ENCODE results near the gene CLDN1.

The CLDN1 gene

DNA sequence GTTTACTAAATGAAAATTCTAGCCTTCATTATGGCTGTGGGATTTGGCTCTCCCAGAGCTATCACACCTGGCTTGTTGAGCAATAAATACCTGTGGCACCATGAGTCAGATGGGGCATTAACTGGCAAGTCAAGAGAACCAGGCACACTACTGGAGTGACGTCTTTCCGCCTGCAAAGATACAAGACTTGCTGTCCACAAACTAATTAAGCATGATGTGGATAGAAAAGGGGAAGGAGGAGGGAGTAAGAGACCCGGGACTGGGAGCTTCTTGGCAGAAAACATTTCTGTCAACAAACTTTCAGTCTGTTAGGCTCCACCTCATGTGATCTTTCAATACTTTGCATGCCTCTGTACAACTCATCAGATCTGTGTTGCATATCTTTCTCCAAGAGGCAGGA is 56.5 kb downstream of the CLDN1 start:
- H3K36me3 ChIP-seq: no peaks in the 10 kb centered on the region
- H3K27me3 ChIP-seq (ENCODE audit: insufficient read depth, low read depth, severe bottlenecking): no peaks in the 10 kb centered on the region
- H3K9me3 ChIP-seq (ENCODE audit: severe bottlenecking): no peaks in the 10 kb centered on the region
- H3K4me3 ChIP-seq (ENCODE audit: low read depth, low read length): no peak overlapping the region
- TF ChIP-seq, protein P1, sequence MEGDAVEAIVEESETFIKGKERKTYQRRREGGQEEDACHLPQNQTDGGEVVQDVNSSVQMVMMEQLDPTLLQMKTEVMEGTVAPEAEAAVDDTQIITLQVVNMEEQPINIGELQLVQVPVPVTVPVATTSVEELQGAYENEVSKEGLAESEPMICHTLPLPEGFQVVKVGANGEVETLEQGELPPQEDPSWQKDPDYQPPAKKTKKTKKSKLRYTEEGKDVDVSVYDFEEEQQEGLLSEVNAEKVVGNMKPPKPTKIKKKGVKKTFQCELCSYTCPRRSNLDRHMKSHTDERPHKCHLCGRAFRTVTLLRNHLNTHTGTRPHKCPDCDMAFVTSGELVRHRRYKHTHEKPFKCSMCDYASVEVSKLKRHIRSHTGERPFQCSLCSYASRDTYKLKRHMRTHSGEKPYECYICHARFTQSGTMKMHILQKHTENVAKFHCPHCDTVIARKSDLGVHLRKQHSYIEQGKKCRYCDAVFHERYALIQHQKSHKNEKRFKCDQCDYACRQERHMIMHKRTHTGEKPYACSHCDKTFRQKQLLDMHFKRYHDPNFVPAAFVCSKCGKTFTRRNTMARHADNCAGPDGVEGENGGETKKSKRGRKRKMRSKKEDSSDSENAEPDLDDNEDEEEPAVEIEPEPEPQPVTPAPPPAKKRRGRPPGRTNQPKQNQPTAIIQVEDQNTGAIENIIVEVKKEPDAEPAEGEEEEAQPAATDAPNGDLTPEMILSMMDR (IDR thresholded peaks at IDR 0.05; ENCODE audit: low read depth, low read length): no peak
- H3K27ac ChIP-seq: no peak overlapping the region
- no peak for DNase-seq

DNA sequence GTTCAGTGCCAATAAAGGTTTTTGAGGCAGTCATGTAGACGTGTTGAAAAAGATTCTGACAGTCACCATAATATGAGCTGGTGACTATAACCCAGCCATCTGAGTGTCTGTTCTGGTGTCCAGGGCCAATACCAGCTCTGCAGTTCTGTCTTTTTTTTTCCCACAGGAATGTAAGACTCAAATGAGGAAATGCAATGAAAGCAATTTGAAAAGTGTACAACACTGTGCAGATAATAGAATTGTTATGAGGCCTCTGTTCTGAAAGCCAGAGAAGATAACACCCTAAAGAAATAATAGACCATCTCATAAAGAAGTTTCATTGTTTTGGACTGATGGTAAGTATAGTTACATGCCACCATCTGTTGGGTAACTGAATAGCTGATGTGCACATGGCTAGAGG is 57.1 kb downstream of the CLDN1 start:
- Histone ChIP-seq H3K36me3 (no peaks in the 10 kb centered on the region), H3K9me3 (ENCODE audit: severe bottlenecking) (no peaks in the 10 kb centered on the region), H3K4me3 (ENCODE audit: low read depth, low read length) (no peak overlapping the region), H3K27me3 (ENCODE audit: insufficient read depth, low read depth, severe bottlenecking) (no peaks in the 10 kb centered on the region), H3K27ac (no peak overlapping the region)
- TF ChIP-seq, protein P1 (IDR thresholded peaks at IDR 0.05; ENCODE audit: low read depth, low read length): no peak
- DNase-seq: no peak

DNA sequence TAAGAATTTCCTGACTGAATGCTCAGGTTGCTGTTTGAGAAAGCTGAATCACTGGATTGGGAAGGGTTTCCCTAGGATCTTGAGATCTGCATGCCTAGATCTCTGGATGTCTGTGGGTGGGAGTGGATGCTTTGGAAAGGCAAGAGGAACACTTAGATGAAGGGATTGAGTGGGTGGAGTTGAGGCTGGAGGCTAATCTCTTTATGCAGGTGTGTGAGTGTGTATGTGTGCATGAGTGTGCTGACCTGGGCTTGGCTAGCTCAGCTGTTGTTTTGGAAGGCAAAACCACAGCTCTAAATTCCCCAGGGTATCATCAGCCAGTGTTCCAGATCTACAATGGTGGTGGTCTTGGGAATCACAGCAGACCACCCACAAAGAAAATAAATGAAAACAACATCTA is 60.5 kb downstream of the CLDN1 start:
- no peaks in the 10 kb centered on the region for H3K9me3 ChIP-seq (ENCODE audit: severe bottlenecking)
- no peak overlapping the region for H3K4me3 ChIP-seq (ENCODE audit: low read depth, low read length)
- no peaks in the 10 kb centered on the region for H3K36me3 ChIP-seq
- TF ChIP-seq, protein P1 (IDR thresholded peaks at IDR 0.05; ENCODE audit: low read depth, low read length): no peak
- H3K27me3 ChIP-seq (ENCODE audit: insufficient read depth, low read depth, severe bottlenecking): no peaks in the 10 kb centered on the region
- no peak for DNase-seq
- no peak overlapping the region for H3K27ac ChIP-seq

DNA sequence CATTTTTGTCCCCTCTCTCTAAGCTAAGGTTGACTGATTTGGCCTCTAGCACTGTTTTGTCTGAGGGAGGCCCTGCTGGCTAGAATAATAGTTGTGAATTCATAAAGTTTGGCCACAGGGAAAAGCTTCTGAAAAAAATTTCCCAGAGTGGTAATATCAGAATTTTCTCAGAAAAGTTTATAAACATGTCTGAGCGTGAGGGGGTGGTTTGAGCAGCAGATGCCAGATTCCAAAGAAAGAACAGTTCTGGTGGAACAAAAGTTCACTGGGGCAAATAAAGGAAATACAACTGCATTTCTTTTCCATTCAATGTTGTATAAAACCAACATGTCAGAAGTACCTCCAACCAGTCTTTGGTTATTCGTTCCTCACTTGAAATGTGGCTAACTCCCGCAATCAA is 61.2 kb downstream of the CLDN1 start:
- Histone ChIP-seq H3K4me3 (ENCODE audit: low read depth, low read length) (no peak overlapping the region), H3K9me3 (ENCODE audit: severe bottlenecking) (no peaks in the 10 kb centered on the region), H3K36me3 (no peaks in the 10 kb centered on the region), H3K27me3 (ENCODE audit: insufficient read depth, low read depth, severe bottlenecking) (no peaks in the 10 kb centered on the region), H3K27ac (no peak overlapping the region)
- TF ChIP-seq, protein P1 (IDR thresholded peaks at IDR 0.05; ENCODE audit: low read depth, low read length): no peak
- DNase-seq: no peak

DNA sequence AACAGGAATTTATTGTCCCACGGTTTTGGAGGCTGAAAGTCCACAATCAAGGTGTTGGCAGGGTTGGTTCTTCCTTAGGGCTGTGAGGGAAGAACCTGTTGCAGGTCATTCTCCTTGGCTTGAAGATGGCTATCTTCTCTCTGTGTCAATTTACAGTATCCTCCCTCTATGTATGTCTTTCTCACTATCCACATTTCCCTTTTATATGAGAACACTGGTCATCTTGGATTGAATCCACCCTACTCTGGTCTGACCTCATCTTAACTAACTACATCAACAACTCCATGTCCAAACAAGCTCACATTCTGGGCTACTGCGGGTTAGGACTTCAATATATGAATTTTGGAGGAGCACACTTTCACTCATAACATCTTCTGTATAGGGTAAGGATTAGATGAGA is 61.9 kb downstream of the CLDN1 start:
- no peak for DNase-seq
- H3K9me3 ChIP-seq (ENCODE audit: severe bottlenecking): no peaks in the 10 kb centered on the region
- TF ChIP-seq, protein P1 (IDR thresholded peaks at IDR 0.05; ENCODE audit: low read depth, low read length): no peak
- H3K36me3 ChIP-seq: no peaks in the 10 kb centered on the region
- H3K27me3 ChIP-seq (ENCODE audit: insufficient read depth, low read depth, severe bottlenecking): no peaks in the 10 kb centered on the region
- H3K4me3 ChIP-seq (ENCODE audit: low read depth, low read length): no peak overlapping the region
- no peak overlapping the region for H3K27ac ChIP-seq

DNA sequence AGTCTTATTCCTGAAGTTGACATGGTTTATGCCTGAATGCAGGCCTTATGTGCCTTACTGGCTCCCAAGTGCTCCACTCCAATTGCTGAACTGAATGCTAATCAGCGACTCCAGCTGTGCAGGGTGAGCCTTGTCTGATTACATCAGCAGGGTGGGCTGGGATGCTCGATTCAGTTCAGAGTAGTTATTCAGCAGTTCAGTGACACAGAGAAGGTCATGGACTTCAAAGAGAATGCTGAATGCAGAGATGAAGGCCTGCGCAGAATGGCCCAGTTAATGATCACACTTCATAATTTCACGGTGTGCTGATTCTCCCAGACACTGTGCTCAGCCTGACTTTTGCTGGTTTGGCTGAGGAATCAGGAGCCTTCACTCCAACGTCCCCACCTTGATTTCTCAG is 63.6 kb downstream of the CLDN1 start:
- TF ChIP-seq, protein P1 (IDR thresholded peaks at IDR 0.05; ENCODE audit: low read depth, low read length): no peak
- no peak for DNase-seq
- no peaks in the 10 kb centered on the region for H3K36me3 ChIP-seq
- no peaks in the 10 kb centered on the region for H3K27me3 ChIP-seq (ENCODE audit: insufficient read depth, low read depth, severe bottlenecking)
- no peak overlapping the region for H3K27ac ChIP-seq
- H3K9me3 ChIP-seq (ENCODE audit: severe bottlenecking): no peaks in the 10 kb centered on the region
- H3K4me3 ChIP-seq (ENCODE audit: low read depth, low read length): no peak overlapping the region

Data from WERI-Rb-1 (cell line).